Stimulated activated CD4-positive, alpha-beta T cell treated with anti-CD3 and anti-CD28 coated beads, Interleukin-2, amount 100 ng/mL, for 4 hours (primary cell): Measurements from ENCODE around the gene GUCY2F.

Experiments used
- DNase-seq: peaks from one replicate; pipeline ENCODE4 v3.0.0-alpha.2; 2020; ENCODE audit warnings: low read depth

GUCY2F gene

DNA sequence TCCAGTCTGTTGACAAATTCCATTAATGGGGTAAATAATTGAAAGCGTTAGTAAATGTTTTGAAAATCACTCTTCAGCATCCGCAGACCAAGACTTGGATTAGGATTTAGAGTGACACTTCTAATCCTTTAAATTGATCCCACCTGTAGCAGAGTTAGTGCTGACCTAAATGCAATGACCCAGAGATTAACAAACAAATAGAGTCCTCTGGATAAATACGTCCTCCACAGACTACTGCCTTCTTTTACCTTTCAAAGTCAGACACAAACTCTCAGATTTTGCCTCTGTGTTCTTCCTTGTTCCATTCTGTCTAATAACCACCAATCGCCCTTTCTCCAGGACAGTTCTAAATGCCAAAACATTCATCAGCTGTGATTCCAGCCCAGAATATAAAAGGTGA lies at the start of gene GUCY2F:
Gene GUCY2F, minus strand, starts transcription at position 101 of the 400 bp plus-strand sequence. CDS start 6,150 bp downstream, outside the sequence.
- DNase-seq: no peak

DNA sequence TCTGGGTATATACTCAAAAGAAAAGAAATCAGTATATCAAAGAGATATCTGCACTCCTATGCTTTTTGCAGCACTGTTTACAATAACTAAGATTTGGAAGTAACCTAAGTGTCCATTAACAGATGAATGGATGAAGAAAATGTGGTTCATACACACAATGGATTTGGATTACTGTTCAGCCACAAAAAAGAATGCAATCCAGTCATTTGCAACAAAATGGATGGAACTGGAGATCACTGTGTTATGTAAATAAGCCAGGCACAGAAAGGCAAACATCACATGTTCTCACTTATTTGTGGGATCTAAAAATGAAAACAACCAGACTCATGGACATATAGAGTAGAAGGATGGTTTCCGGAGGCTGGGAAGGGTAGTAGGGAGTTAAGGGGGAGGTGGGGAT lies 37.1 kb upstream of the GUCY2F start:
- DNase-seq: no peak

DNA sequence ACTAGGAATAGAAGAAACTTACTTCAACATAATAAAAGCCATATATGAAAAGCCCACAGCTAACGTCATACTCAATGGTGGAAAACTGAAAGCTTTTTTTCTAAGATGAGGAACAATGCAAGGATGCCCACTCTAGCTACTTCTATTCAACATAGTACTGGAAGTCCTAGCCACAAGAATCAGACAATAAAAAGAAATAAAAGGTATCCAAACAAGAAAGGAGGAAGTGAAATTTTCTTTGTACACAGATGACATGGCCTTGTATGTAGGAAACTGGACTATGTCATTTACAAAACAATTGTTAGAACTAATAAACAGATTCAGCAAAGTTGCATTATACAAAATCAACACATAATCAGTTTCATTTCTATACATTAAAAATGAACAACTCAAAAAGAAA lies 29.2 kb upstream of the GUCY2F start:
- no peak for DNase-seq

DNA sequence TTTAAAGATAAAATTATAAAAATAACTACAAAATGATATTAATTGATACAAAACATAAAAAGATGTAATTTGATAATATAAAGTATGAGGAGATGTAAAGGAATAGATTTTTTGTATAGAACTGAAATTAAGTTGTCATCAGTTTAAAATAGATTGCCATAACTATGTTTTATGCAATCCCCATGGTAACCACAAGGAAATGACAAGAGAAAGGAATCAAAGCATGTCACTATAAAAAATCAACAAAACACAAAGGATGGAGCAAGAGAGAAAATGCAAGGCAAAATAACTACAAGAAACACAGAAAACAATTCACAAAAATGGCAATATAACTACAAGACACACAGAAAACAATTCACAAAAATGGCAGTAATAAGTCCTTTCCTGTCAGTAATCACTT lies 27.0 kb upstream of the GUCY2F start:
- DNase-seq: no peak

DNA sequence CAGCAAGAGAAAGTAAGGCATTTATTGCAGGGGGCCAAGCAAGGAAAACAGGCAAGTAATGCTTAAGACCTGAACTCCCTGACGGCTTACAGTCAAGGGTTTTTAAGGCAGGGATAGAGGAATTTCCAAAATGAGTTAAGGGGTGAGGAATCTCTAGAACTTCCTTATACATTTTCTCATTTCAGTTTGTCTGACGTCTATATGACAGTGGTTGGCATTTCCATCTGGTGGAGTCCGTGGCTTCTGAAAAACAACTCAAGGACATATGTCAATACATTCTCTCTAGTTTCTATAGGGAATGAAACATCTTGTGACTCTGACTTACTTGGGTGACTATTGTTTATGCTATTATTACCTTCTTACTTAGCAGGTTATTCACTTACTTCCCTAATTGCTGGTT lies 19.3 kb upstream of the GUCY2F start:
- DNase-seq: no peak

DNA sequence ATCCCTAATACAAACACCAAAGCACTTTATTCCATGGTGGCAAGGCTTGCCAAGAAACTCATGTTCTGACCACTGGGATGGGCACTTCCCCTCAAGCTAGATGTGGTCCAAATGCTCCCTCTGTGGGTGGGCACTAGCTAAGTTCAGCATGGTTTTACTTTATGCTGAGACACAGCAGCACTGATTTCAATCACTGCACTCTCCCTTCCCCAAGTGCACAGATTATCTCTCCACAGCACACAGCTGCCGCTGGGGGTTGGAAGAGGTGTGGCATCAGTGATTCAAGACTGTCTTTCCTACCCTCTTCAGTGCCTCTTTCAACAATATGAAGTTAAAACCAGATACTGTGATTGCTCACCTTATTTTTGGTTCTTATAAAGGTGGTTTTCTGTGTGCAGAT lies 16.5 kb upstream of the GUCY2F start:
- DNase-seq: no peak

DNA sequence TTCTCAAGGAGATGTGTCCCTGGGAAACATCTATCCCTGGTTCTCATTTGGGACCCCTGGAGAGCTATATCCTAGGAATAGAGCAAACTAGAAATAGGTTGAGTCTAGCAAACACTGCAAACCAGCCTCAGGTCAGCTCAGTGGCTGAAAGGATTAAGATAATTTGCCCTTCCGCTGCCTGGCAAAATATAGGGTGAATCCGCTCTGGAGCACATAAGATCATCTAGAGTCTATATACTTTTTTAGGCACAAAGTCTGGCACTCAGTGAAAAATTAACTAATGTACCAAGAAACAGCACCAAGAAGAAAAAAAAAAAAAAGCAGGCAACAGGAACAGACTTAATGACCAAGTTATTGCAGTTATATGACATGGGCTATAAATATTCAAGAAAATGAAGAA lies 7.3 kb upstream of the GUCY2F start:
- DNase-seq: no peak

DNA sequence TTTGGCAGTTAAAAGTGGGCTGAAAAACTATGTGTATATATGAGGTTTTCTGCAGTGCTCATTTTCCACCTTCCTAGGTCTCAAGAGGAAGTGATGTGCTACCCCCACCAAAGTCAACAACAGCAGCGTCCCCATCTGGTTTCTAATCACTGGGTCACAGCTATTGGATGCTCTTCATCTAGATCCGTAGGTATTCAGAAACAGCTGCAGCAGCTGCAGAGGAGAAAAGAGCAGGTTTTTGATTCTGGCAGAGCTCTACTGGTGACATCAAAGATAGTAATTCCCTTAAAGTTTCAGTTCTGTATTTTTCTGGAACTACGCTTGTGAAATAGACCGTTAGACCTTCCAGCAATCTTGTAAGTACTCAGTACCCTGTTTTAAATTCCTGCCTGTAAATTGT lies 5.8 kb upstream of the GUCY2F start:
- no peak for DNase-seq

DNA sequence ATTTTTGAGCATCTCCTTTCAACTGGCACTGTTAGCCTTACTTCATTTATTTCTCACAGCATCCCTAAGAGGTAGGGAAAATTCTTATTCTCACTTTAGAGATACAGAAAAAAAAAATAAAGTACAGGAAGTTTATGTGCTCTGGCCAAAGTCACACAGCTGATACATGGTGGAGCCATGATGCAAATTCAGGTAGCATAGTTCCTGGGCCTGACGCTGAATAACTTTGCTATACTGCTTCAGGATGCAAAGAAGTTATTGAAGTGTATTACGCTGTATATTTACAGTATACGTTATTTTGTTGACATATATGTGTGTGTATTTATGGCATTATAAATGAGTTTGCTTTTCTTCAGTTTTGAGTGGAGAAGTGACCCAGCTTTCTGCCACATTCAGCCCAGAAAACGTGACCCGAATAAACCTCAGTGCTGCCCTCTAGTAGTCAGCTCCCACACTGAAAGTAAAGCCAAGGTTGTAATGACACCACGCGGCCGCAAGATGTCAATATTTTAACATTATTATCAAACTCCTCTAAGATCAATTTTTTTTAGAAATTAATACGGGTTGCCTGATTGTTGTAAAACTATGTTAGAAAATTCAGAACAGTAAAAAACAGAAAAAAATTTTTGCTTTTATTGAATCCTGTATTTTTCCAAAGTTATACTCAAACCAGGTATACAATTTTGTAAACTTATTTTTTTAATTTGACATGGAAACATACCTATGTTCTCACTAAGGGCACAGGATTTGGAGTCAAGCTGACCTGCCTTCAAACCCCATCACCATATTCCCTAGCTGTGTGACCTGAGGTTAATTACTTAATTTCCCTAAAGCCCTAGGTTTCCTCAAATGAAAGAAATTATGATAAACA lies 3.8 kb upstream of the GUCY2F start:
- peak; percentile 32 for DNase-seq

DNA sequence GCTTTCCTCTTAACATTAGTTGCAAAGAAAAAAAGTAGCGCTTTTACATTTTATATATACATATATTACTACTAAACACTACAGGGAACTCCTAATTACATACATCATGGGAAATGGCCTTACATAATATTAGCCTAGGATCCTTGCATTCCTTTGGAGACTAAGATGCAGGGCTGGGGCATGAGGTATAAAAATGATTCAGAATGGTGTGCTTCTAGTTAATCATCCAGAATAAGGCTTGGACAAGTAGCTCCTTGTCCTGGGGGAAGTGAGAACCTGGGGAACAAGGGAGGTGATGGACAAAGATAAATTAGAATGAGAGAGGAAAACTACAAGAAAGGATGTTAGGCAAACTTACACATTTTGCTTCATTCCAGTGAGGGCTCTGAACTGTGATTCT lies 3.0 kb upstream of the GUCY2F start:
- no peak for DNase-seq

DNA sequence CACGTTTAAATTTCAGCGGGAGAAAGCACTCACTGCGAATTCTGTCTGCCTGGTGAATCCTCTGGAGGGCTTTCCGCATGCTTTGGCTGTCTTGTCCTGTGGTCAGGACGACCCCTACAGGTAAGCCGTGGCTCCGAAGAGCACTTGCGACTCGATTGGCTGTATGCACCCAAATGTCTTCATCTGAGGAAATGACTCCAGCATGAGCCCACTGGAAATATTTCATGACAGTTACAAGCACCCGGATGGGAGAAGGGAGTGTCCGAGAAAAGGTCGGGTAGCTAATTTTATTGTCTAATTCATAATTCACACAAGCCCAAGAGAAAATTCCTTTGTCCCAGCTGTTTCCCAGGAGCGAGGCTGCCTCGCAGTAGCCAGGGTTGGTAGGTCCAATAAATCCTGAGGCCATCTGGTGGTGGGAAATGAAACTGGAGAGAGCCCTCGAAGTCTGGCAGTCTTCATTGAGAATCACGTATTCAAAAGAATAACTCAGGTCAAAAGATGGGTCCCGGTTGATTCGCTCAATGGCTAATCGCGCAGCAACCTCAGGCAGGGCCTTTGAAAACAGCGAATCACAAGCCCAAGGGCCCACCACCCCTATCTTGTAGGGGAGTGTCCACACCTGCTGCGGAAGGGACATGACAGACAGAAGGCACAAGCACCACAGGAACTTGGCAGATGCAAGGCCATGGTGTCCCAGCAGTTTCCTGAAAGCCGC lies 6.6 kb downstream of the GUCY2F start:
- no peak for DNase-seq

DNA sequence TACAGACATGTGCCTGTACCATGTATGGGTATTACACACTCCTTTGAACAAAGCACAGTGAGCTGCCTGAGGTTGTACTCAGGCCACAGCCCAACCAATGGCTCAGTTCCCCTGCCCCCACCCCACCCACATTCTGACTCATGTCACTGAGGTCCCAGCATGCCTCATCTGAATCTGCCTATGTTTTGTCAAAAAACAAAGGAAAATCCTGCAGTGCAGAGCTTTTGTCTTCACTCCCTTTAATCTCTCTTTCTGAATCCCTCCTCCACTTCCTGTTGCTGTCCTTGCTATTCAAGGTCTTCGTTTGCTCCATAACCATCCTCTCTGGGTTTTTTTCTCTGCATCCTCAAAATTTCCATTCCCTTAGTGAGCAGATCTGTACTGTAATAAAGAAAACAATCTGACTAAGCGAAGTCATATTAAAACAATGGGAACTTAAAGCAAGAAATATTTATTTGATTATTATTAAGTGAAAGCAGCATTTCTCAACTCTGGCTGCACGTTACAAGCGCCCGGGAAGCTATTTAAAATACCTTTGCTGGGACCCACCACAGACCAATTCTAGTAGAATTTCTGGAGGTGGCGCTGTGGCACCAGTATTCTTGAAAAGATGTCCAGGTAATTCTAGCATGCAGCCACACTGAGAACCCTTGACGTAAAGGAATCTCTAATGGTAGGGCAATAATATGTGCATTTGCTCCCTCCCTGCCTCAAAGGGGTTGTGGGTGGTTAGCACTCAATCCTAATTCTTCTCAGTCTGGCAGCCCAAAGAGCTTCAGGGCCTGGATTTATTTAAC lies 8.7 kb downstream of the GUCY2F start:
- no peak for DNase-seq

DNA sequence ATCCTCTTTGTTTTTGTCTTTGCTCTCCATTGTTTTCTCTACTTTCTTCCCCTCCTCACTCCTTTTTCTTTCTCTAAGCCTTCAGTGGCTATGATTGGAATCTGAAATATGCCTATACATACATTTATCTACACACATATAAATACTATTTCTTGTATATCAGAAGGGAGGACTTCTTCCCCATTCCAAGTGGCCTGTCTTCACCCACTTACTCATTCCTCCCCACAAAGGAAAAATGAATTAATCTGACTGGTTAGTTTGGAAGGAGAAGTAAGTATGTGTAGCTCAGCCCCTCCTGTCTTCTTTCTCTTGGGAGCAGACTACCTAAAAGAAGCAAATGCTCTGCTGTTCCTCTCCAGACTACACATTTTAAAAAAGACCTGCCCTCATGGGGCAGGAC lies 17.7 kb downstream of the GUCY2F start:
- no peak for DNase-seq

DNA sequence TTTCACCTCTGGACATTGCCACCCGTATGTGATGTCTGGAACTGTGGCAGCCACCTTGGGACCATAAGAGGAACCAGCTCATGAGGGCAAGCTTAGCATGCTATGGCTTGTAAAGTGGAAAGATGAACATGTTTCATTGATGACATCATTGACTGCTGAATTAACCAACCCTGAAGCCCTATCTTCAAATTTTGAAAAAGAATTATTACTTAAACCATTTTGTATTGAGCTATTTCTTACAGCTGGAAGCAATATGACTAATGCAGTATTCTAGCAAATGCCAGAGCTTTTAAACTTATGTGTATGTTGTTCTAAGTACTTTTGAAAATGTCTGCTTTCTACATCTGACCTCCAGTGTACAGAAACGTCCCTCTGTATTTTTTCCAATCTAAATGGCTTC lies 18.1 kb downstream of the GUCY2F start:
- DNase-seq: no peak

DNA sequence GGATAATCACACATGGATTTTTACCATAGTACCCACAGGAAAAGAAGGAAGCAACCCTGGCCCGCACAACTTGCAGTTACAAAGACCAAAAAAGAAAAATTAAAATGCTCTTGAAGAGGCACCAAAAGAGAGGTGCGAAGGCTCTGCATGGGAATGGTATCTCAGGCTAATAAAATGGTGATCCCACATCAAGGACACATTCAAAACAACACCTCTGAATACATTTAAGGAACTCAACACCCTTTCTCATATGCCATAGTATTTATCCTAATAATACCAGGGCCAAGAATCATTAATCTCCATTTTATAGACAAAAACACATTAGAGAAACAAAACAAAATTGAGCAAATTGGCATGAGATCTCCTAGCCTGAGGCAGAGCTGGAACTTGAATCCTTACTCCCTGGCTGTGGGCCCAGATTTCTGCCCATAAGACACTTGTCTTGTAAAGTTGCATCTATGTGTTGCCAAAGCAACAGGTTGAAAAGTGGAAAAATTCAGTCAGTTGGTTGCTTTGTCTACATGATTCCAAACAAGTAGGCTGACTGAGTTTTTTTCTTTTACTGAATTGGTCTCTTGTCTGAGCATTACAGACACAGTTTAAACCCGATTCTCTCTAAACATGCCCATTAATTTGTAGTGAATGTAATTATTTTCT lies 33.5 kb downstream of the GUCY2F start:
- no peak for DNase-seq

DNA sequence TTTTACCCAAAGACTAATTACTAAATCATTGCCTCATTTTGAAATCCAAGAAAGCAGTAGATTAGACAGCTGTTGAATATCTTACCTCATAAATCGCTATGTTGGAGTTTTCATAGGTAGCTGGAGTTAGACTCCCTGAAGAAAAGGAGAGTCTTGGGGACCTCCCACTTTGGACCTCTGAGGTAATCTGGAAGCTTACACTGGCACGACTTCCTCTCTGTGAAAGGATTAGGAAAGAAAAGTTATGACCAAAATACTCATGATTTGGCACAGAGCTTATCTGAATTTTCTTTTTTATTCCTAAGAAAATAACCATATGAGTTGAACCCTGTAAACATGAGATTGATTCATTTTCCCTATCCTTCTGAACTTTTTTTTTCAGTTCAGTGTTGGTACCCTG lies 40.6 kb downstream of the GUCY2F start:
- DNase-seq: no peak

DNA sequence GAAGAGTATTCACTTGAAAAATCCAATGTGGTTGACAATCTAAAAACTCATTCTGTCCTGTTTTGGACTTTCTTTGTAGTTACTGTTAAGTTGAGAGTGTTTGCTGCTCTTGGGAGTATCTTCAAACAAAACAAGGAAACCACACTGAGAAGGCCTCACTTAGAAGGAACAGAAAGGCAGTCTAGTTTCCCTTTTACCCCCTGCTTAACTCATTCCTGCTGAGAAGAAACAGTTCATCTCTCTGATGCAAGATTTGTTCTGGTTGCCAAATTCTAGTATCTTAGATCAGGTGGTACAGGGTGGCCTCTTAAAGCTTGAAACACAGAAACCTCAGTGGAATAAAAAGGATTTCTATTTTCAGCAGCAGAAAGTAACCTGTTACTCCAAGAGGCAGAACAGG lies 41.4 kb downstream of the GUCY2F start:
- no peak for DNase-seq

DNA sequence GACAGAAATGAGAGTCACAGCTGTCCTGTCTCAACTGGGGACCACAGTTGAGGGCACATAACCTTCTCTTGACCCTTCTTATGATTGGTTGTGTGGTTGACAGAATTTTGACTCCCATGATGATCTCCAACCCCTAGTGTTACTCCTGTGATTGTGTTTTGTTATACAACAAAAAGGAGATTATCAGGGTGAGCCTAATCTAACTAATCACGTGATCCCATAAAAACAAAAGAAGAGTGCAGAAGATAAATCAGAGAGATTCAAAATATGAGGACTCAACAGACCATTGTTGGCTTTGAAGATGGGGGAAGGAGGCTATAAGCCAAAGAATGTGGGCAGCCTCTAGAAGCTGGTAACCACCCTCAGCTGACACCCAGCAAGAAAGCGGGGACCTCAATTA lies 72.7 kb downstream of the GUCY2F start:
- DNase-seq: no peak

DNA sequence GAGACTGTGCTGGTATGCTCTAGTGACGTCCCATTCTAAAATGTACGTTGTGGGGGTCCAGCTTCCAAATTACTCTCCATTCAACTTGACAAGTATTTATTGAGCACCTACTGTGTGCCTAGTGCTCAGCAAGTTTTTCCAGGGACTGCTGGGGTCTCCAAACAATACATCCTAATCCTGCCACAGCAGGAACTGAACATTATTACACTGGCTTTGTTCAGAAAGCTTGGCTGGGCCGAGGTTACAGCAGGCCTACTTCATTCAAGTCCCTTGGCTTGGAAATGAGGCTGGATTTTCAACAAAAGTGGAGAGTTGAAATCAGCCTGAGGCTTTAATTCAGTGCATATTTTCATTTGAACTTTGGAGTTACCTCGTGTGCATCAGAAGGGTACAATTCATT lies 78.0 kb downstream of the GUCY2F start:
- DNase-seq: no peak

DNA sequence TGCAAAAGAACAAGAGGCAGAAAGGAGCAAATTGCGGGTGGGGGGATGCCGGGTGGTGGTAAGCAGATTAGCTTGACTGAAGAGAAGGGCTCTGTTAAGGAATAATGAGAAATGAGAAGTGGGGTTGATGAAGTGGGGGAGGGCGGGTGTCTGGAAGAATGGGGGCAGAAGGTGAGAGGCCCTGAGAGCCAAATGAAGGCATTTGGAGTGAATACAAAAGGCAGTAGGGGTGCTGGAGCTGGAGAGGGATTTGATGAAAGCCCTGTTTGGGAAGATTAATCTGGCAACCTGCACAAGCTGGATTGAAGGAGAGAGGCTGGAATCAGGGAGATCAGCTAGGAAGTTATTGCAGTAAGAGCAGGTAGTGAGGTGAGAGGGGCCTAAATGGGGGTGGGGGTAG lies 82.1 kb downstream of the GUCY2F start:
- DNase-seq: no peak

DNA sequence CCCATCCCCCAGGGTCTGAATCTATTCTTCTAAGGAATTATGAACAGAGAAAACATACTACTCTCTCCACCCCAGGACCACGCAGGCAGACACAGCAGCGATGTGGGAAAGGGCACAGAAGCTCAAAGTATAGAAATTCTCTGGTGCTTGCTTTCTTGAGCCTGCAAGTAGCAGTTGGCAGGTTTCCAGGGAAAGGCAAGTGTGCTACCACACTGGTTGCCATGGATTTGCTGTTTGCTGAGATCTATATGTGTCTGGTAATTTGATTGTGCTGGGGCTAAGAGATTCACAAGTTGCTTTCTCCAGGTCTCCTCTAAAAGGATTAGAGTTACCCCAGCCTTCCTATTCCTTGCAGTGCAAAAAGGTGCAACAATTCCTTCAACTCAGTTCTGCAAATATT lies 83.1 kb downstream of the GUCY2F start:
- DNase-seq: no peak

DNA sequence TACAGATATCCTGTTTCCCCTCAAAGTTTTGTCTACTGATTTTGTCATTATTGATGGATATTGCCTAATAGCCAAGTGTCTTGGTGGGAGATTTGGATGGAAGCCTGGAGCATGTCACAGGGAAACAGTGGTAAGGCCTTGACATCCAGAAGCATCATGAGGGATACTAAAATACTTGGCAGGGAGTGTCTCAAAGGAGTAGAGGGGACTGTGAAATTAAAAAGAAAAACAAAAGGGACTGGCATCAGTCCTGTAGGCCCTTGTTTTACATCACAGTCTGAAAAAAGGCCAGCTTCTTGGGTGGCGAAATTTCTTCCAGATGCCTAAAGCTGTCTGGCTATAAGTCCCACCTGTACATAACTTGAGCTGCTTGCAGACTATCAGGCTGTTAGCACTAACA lies 83.8 kb downstream of the GUCY2F start:
- no peak for DNase-seq
